Gastroesophageal sphincter (tissue), 4 donors: ENCODE measurements around the gene FOXN3. TPM values are rescaled to one million over a fixed set of nuclear protein-coding genes. Genes with fewer than 3 reads are reported as not detected.
A peak's percentile ranks its signal among the peaks of the same experiment; 100 is the strongest.

Experiments used
- ATAC-seq: fragments of 150-250 bp; one replicate; pipeline ENCODE4 v1.9.1; 2016; ENCODE audit warnings: mild to moderate bottlenecking, moderate library complexity
- H3K27ac ChIP-seq, 4 donors: fragments of 200-600 bp; sonication (generic) in 3 of 4; 1 replicate in 3 of 4; 2 replicates in 1 of 4; pipeline ENCODE4 v1.5.1; 2016 to 2019
- H3K27me3 ChIP-seq: fragments of 200-600 bp; sonication (generic); one replicate; pipeline ENCODE4 v1.5.1; 2019
- H3K36me3 ChIP-seq, 2 donors: fragments of 200-600 bp; sonication (generic); one replicate each; pipeline ENCODE4 v1.5.1; 2019; ENCODE audit warnings: control low read depth in 1 of 2
- H3K4me1 ChIP-seq, 3 donors: fragments of 200-600 bp; sonication (generic); 1 replicate in 2 of 3; 2 replicates in 1 of 3; pipeline ENCODE4 v1.5.1; 2016 to 2019; ENCODE audit warnings: control low read depth in 2 of 3
- H3K4me3 ChIP-seq, 2 donors: fragments of 200-600 bp; sonication (generic); one replicate each; pipeline ENCODE4 v1.5.1; 2019; ENCODE audit warnings: mild to moderate bottlenecking in 1 of 2, moderate library complexity in 1 of 2
- H3K9me3 ChIP-seq, 3 donors: fragments of 200-600 bp; sonication (generic); one replicate each; pipeline ENCODE4 v1.5.1; 2017 to 2019; ENCODE audit warnings: control low read depth in 2 of 3
- EP300 ChIP-seq: sonication (generic); formaldehyde crosslinking; IDR thresholded peaks from one replicate; pipeline ENCODE4 v1.6.1; 2017; ENCODE audit warnings: antibody characterized with exemption, mild to moderate bottlenecking
- POLR2A ChIP-seq, 2 donors: fragments of 450-650 bp; IDR thresholded peaks; one replicate each; pipeline ENCODE4 v1.6.1; 2017; ENCODE audit warnings: antibody characterized with exemption in 2 of 2, mild to moderate bottlenecking in 2 of 2, moderate library complexity in 1 of 2
- POLR2AphosphoS5 ChIP-seq: sonication (generic); formaldehyde crosslinking; IDR thresholded peaks from one replicate; pipeline ENCODE4 v1.6.1; 2017; ENCODE audit warnings: antibody characterized with exemption
- WGBS, 2 donors: methylation state at CpG; one replicate each; pipeline ENCODE4 v1.1.5; 2018; ENCODE audit warnings: low coverage in 1 of 2; 5-methylcytosine and 5-hydroxymethylcytosine counted together
- total RNA-seq, 4 donors: library from RNA; depleted of rRNA; stranded (reverse); fragments of >200 nt; gene quantifications; one replicate each; pipeline ENCODE4 v1.1.0, GENCODE V29; 2016
- TF ChIP-seq, protein P1 (sequence below), 4 experiments: fragments of 200-600 bp in 2 of 4; fragments of 450-650 bp in 2 of 4; sonication (generic) in 1 of 4; IDR thresholded peaks; one replicate each; pipeline ENCODE4 v1.5.1; 2017 to 2019; ENCODE audit warnings: antibody characterized with exemption in 4 of 4, mild to moderate bottlenecking in 2 of 4, moderate library complexity in 2 of 4

The FOXN3 gene
- total RNA-seq, 4 donors from 2014 or later = 116 to 172 (median 136) TPM

DNA sequence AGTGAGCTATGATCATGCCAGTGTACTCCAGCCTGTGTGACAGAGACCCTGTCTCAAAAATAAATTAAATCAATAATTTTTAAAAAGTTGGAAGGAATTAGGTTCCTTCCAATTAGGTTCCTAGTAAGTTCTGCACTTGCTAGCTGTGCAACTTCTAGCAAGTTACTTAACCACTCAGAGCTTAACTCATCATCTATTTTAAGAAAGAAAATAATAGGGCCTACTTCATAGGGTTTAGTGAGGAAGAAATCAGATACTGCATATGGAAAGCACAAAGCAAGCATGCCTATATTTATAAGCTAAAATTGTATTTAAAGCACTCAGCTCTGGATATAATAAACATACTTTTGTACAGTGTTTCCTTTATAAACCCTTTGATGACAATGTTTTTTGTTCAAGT is 10.7 kb downstream of the FOXN3 start:
- H3K9me3 ChIP-seq = no peaks in the 10 kb centered on the region
- TF ChIP-seq, protein P1, sequence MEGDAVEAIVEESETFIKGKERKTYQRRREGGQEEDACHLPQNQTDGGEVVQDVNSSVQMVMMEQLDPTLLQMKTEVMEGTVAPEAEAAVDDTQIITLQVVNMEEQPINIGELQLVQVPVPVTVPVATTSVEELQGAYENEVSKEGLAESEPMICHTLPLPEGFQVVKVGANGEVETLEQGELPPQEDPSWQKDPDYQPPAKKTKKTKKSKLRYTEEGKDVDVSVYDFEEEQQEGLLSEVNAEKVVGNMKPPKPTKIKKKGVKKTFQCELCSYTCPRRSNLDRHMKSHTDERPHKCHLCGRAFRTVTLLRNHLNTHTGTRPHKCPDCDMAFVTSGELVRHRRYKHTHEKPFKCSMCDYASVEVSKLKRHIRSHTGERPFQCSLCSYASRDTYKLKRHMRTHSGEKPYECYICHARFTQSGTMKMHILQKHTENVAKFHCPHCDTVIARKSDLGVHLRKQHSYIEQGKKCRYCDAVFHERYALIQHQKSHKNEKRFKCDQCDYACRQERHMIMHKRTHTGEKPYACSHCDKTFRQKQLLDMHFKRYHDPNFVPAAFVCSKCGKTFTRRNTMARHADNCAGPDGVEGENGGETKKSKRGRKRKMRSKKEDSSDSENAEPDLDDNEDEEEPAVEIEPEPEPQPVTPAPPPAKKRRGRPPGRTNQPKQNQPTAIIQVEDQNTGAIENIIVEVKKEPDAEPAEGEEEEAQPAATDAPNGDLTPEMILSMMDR (IDR thresholded peaks at IDR 0.05) = no peak
- H3K36me3 ChIP-seq = peaks cover 0 to 25% of the 10 kb centered on the region in 2 donors
- peak overlapping the region in 1 of 4 donors; percentile 0 for H3K27ac ChIP-seq
- H3K27me3 ChIP-seq = no peaks in the 10 kb centered on the region
- no peak overlapping the region for H3K4me3 ChIP-seq
- ATAC-seq = no peak
- peaks cover 6 to 86% (median 10%) of the 10 kb centered on the region in 3 donors for H3K4me1 ChIP-seq

DNA sequence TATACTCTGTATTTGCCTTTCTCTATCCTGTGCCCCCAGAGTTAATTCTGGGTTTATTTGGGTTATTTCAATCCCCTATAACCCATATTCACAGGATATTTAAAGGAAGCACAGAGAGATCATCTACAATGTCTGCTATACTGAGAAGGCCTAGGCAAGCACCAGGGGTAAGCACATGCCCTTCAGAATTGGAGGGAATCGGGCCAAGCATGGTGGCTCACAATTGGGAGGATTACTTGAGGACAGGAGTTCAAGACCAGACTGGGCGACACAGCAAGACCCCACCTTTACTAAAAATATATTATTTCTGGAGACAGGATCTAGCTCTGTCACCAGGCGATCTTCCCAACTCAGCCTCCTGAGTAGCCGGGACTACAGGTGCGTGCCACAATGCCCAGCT is 11.3 kb downstream of the FOXN3 start:
- Histone ChIP-seq H3K27me3 (no peaks in the 10 kb centered on the region), H3K4me1 (peaks cover 6 to 86% (median 9%) of the 10 kb centered on the region in 3 donors), H3K27ac (no peak overlapping the region), H3K9me3 (no peaks in the 10 kb centered on the region), H3K4me3 (no peak overlapping the region), H3K36me3 (peaks cover 0 to 19% of the 10 kb centered on the region in 2 donors)
- no peak for TF ChIP-seq POLR2AphosphoS5
- TF ChIP-seq, protein P1 (IDR thresholded peaks at IDR 0.05) = no peak
- TF ChIP-seq EP300 = no peak
- no peak for TF ChIP-seq POLR2A (IDR thresholded peaks at IDR 0.05)
- 83 to 95% methylated on average over 4 to 5 of the region's 5 CpGs for whole genome bisulfite sequencing, 2 donors
- ATAC-seq = no peak

DNA sequence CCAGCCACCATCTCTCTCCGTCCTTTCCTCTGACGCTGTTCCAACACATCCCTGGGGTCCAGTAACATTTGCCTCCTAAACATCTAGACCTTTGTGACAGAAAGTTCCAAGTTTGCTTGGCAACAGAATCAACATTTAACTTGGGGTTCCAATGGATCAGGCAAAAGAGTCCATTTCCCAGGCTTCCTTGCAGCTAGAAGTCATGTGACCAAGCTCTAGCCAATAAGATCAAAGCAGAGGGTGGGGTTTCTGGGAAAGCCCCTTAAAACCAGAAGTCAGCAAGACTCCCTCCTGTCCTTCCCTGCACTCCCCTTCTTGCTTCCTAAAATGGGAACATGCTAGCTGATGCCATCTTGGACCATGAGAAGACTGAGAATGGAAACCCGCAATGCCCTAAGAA is 14.7 kb downstream of the FOXN3 start:
- TF ChIP-seq EP300 (no peak), POLR2AphosphoS5 (no peak), POLR2A (IDR thresholded peaks at IDR 0.05) (no peak)
- TF ChIP-seq, protein P1 (IDR thresholded peaks at IDR 0.05) = no peak
- H3K4me1 ChIP-seq = peaks cover 0 to 80% (median 7%) of the 10 kb centered on the region in 3 donors
- 86 to 100% methylated on average over 2 to 3 of the region's 3 CpGs for WGBS, 2 donors
- ATAC-seq = no peak
- H3K27me3 ChIP-seq = no peaks in the 10 kb centered on the region
- H3K4me3 ChIP-seq = no peak overlapping the region
- H3K27ac ChIP-seq = no peak overlapping the region
- H3K36me3 ChIP-seq = peaks cover 0 to 14% of the 10 kb centered on the region in 2 donors
- no peaks in the 10 kb centered on the region for H3K9me3 ChIP-seq

DNA sequence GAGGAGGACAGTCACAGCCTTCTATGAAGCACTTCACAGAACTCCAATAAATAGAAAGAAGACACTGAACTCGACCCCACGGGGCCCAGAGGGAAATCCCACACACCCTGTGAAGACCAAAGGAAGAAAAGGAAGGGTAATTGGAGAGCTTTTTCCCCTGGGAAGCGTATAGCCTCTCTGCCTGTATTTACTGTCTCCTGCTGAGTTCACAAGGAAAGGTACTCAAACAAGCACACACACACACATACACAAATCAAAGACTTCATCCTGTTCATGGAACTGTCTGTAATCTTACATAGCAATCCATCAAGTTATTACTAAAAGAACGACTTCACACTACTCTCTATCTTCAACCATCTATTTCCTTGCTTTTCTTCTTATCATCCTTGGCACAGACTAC is 15.3 kb downstream of the FOXN3 start:
- no peak for TF ChIP-seq POLR2AphosphoS5
- TF ChIP-seq, protein P1 (IDR thresholded peaks at IDR 0.05) = no peak
- no peak for TF ChIP-seq POLR2A (IDR thresholded peaks at IDR 0.05)
- TF ChIP-seq EP300 = no peak
- H3K4me1 ChIP-seq = peaks cover 0 to 74% (median 7%) of the 10 kb centered on the region in 3 donors
- no peak overlapping the region for H3K4me3 ChIP-seq
- peaks cover 0 to 14% of the 10 kb centered on the region in 2 donors for H3K36me3 ChIP-seq
- no peaks in the 10 kb centered on the region for H3K9me3 ChIP-seq
- H3K27ac ChIP-seq = no peak overlapping the region
- 53 to 76% methylated on average over 3 to 4 of the region's 4 CpGs for WGBS, 2 donors
- no peaks in the 10 kb centered on the region for H3K27me3 ChIP-seq
- ATAC-seq = no peak

DNA sequence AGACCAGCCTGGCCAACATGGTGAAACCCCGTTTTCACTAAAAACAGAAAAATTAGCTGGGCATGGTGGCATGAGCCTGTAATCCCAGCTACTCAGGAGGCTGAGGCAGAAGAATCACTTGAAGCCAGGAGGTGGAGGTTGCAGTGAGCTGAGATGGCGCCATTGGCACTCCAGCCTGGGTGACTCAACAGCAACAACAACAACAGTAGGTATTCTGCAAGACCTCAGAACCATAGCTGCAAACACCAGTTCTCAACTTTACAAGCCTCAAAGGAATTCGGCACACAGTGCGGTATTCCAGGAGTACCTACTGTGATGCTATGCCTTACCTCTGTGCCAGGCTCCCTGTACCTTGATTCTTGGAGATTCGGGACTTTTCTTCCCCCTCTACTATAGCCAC is 15.8 kb downstream of the FOXN3 start:
- peaks cover 0 to 14% of the 10 kb centered on the region in 2 donors for H3K36me3 ChIP-seq
- H3K4me3 ChIP-seq = no peak overlapping the region
- H3K27me3 ChIP-seq = no peaks in the 10 kb centered on the region
- H3K27ac ChIP-seq = no peak overlapping the region
- WGBS, 2 donors = 72 to 86% methylated on average over 3 to 4 of the region's 5 CpGs
- H3K9me3 ChIP-seq = no peaks in the 10 kb centered on the region
- H3K4me1 ChIP-seq = peaks cover 0 to 71% (median 7%) of the 10 kb centered on the region in 3 donors
- TF ChIP-seq POLR2AphosphoS5 = no peak
- TF ChIP-seq POLR2A (IDR thresholded peaks at IDR 0.05) = no peak
- TF ChIP-seq, protein P1 (IDR thresholded peaks at IDR 0.05) = no peak
- no peak for TF ChIP-seq EP300
- ATAC-seq = no peak
